ENCODE data around the gene GFRA4.

Gene GFRA4

GRCh38 chr20:3612795-3613572 is 50.2 kb downstream of the GFRA4 start:
- ChIA-PET POLR2A (interaction anchor here (0.6 kb wide), 1 partner anchor 237 kb away, joined by 4 read pairs; no protein-coding TSS in a partner anchor), CTCF (interaction anchor here (0.7 to 1.3 kb wide), 4 partner anchors 18 to 98 kb away, joined by 3 to 4 read pairs (median 4); no protein-coding TSS in a partner anchor)
- H3K9me3 ChIP-seq (ENCODE audit: control insufficient read depth, insufficient read depth, low read depth, low read length): no peaks in the 10 kb centered on the region
- no peak overlapping the region for H3K4me3 ChIP-seq (ENCODE audit: low read depth, low read length)
- no peak overlapping the region for H3K27ac ChIP-seq (ENCODE audit: extremely low read depth, low read depth, low read length)
- peaks cover 13% of the 10 kb centered on the region for H3K4me1 ChIP-seq (ENCODE audit: control insufficient read depth, insufficient read depth, low read length)
- TF ChIP-seq SCRT2 (tag by site-specific recombination; IDR thresholded peaks at IDR 0.05) (peak; percentile 68), ZNF335 (tag by site-specific recombination; conservative IDR thresholded peaks at IDR 0.05) (no peak), CTCF (tag by site-specific recombination; IDR thresholded peaks at IDR 0.05) (peak; percentile 30; the same call in 1 of the 2 replicates)
- H3K36me3 ChIP-seq (ENCODE audit: control insufficient read depth in 2 of 2, insufficient read depth in 1 of 2, low read length in 2 of 2): no peaks in the 10 kb centered on the region

GRCh38 chr20:3611901-3612300 is 51.3 kb downstream of the GFRA4 start:
- Histone ChIP-seq H3K4me3 (ENCODE audit: low read depth, low read length) (no peak overlapping the region), H3K27ac (ENCODE audit: extremely low read depth, low read depth, low read length) (no peak overlapping the region), H3K9me3 (ENCODE audit: control insufficient read depth, insufficient read depth, low read depth, low read length) (no peaks in the 10 kb centered on the region), H3K36me3 (ENCODE audit: control insufficient read depth in 2 of 2, insufficient read depth in 1 of 2, low read length in 2 of 2) (no peaks in the 10 kb centered on the region), H3K4me1 (ENCODE audit: control insufficient read depth, insufficient read depth, low read length) (peaks cover 13% of the 10 kb centered on the region)
- TF ChIP-seq ZNF223 (tag by site-specific recombination; IDR thresholded peaks at IDR 0.05): no peak
- no peak for TF ChIP-seq BCL11B (tag by site-specific recombination; IDR thresholded peaks at IDR 0.05; ENCODE audit: low read depth)
- TF ChIP-seq ZNF658 (tag by site-specific recombination; IDR thresholded peaks at IDR 0.05): no peak
- TF ChIP-seq YY2 (tag by site-specific recombination; IDR thresholded peaks at IDR 0.05): no peak
- TF ChIP-seq MEIS1 (CRISPR knock-in tag; IDR thresholded peaks at IDR 0.05; ENCODE audit: borderline replicate concordance): no peak
- no peak for TF ChIP-seq RBAK (tag by site-specific recombination; IDR thresholded peaks at IDR 0.05)
- TF ChIP-seq ZNF48 (tag by site-specific recombination; IDR thresholded peaks at IDR 0.05): no peak
- TF ChIP-seq ZBTB7A (tag by site-specific recombination; IDR thresholded peaks at IDR 0.05; ENCODE audit: low read depth): no peak
- TF ChIP-seq ZNF521 (tag by site-specific recombination; IDR thresholded peaks at IDR 0.05): no peak
- TF ChIP-seq ZNF423 (tag by site-specific recombination; IDR thresholded peaks at IDR 0.05): no peak
- TF ChIP-seq HIC1 (tag by site-specific recombination; IDR thresholded peaks at IDR 0.05): no peak
- TF ChIP-seq ZNF433 (tag by site-specific recombination; IDR thresholded peaks at IDR 0.05; ENCODE audit: low read depth): no peak
- TF ChIP-seq ZNF76 (tag by site-specific recombination; IDR thresholded peaks at IDR 0.05; ENCODE audit: borderline replicate concordance, low read depth): no peak
- no peak for TF ChIP-seq ZNF324 (tag by site-specific recombination; IDR thresholded peaks at IDR 0.05)
- no peak for TF ChIP-seq ZNF221 (tag by site-specific recombination; IDR thresholded peaks at IDR 0.05; ENCODE audit: borderline replicate concordance)
- no peak for TF ChIP-seq ZNF37A (tag by site-specific recombination; IDR thresholded peaks at IDR 0.05)
- TF ChIP-seq ZNF366 (tag by site-specific recombination; conservative IDR thresholded peaks at IDR 0.05): no peak
- no peak for TF ChIP-seq ZSCAN30 (tag by site-specific recombination; IDR thresholded peaks at IDR 0.05)
- TF ChIP-seq ZNF266 (tag by site-specific recombination; IDR thresholded peaks at IDR 0.05; ENCODE audit: low read depth): no peak
- no peak for TF ChIP-seq ZBTB49 (tag by site-specific recombination; IDR thresholded peaks at IDR 0.05; ENCODE audit: low read depth)
- CTCF ChIA-PET: interaction anchor here (1.2 to 1.3 kb wide), 2 partner anchors 19 to 99 kb away, joined by 3 to 4 read pairs; no protein-coding TSS in a partner anchor
- POLR2A ChIA-PET: no interaction called here
